Gastrocnemius medialis (tissue), 4 donors: ENCODE data around the gene ZBTB2.

Experiments used
- POLR2A ChIP-seq, 2 donors: fragments of 450-650 bp; IDR thresholded peaks; one replicate each; pipeline ENCODE4 v1.6.1; 2017; ENCODE audit warnings: antibody characterized with exemption in 2 of 2, mild to moderate bottlenecking in 2 of 2, moderate library complexity in 2 of 2
- TF ChIP-seq, protein P1 (sequence below), 5 experiments: fragments of 450-650 bp in 3 of 5; fragments of 200-600 bp in 2 of 5; sonication (generic) in 2 of 5; IDR thresholded peaks in 4 of 5; conservative IDR thresholded peaks in 1 of 5; 1 replicate in 4 of 5; 2 replicates in 1 of 5; pipeline ENCODE4 v1.5.1; 2016 to 2019; ENCODE audit warnings: antibody characterized with exemption in 5 of 5, mild to moderate bottlenecking in 3 of 5, moderate library complexity in 3 of 5

DNA sequence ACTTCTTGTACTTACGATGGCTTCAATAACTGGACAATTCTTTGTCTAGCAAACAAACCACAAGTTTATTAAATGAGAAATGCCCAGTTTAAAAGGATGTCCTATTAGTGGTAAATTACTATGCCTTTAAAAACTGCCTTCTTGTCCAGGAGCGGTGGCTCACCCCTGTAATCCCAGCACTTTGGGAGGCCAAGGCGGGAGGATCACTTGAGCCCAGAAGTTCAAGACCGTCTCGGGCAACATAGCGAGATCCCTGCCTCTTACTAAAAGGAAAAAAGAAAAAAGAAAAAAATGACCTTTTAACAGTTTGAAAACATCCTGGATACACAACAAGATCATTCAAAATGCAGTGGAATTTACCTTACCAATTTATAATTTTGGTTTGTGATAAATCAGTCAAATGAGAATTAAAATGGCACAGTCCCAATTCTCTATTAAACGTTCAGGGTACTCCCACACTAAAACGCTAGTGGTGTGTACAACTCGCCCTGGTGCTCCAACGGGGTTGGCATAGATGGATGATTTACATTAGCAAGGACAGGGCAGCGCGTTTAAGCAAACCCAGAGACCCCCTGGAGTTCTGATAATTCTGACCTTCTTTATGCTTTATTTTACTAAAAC, 2.3 kb downstream of the ZBTB2 start:
- TF ChIP-seq, protein P1, sequence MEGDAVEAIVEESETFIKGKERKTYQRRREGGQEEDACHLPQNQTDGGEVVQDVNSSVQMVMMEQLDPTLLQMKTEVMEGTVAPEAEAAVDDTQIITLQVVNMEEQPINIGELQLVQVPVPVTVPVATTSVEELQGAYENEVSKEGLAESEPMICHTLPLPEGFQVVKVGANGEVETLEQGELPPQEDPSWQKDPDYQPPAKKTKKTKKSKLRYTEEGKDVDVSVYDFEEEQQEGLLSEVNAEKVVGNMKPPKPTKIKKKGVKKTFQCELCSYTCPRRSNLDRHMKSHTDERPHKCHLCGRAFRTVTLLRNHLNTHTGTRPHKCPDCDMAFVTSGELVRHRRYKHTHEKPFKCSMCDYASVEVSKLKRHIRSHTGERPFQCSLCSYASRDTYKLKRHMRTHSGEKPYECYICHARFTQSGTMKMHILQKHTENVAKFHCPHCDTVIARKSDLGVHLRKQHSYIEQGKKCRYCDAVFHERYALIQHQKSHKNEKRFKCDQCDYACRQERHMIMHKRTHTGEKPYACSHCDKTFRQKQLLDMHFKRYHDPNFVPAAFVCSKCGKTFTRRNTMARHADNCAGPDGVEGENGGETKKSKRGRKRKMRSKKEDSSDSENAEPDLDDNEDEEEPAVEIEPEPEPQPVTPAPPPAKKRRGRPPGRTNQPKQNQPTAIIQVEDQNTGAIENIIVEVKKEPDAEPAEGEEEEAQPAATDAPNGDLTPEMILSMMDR (IDR thresholded peaks at IDR 0.05 in 4 of 5, conservative IDR thresholded peaks at IDR 0.05 in 1 of 5) = no peak
- no peak for TF ChIP-seq POLR2A (IDR thresholded peaks at IDR 0.05)
